ENCODE measurements around the gene DDX39B. TPM values are rescaled to one million over a fixed set of nuclear protein-coding genes. Genes with fewer than 3 reads are reported as not detected.

Gene DDX39B
- total and polyA plus RNA-seq, 2 of the 4 experiments (the other 2 are of a cell fraction): 371 to 796 TPM

DNA sequence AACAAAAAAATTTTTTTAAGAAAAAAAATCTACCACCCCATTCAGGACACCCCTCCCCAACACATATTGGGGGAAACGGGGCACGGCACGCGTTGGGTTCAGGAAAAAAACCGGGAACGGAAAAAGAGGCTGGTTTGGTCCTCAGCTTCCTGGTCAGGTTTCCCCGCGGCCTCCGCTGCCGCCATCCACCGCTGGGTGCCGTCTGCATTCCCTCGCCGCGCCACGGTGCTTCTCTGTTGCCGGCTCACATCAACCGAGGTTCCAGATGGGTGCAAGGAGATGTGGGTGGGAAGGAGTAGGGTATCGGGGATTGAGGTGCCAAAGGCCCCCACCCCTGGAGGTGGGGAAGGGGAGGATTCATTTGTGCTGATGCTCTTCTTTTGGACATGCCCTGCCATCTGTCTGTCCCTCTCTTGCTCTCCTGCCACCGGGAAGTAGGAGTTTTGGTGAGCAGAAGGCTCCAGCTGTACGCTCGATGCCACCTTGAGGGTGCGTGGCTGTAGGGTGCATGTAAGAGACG, 7.2 kb downstream of the DDX39B start:
- H3K27me3 ChIP-seq (ENCODE audit: control insufficient read depth, insufficient read depth, low read length): no peaks in the 10 kb centered on the region
- no peak overlapping the region for H3K4me3 ChIP-seq (ENCODE audit: insufficient read depth, low read depth, low read length)
- in situ Hi-C loops (cut with MboI; ENCODE audit: low sequenced_read_pairs) (no loop called here), intact Hi-C loops (cut with micrococcal nuclease) (no loop called here), dilution Hi-C loops (cut with HindIII; ENCODE audit: low sequenced_read_pairs, unreplicated experiment) (no loop called here)
- H4K20me1 ChIP-seq (ENCODE audit: insufficient read depth, low read length): peaks cover 89% of the 10 kb centered on the region
- H3K23ac ChIP-seq (ENCODE audit: low read depth, low read length): no peak overlapping the region; the same call in 1 of the 2 replicates
- no peak overlapping the region for H3K4ac ChIP-seq (ENCODE audit: low read depth, low read length)
- H3K9me3 ChIP-seq (ENCODE audit: control insufficient read depth, insufficient read depth, low read length): no peaks in the 10 kb centered on the region
- no peak overlapping the region for H3K18ac ChIP-seq (ENCODE audit: low read depth, low read length)
- no peak overlapping the region for H4K5ac ChIP-seq (ENCODE audit: low read depth, low read length)
- DNase-seq (no peak), ATAC-seq (ENCODE audit: low read depth) (no peak)
- no peak overlapping the region for H2BK20ac ChIP-seq (ENCODE audit: low read depth, low read length)
- no peak overlapping the region for H4K8ac ChIP-seq (ENCODE audit: low read depth in 2 of 2, low read length in 2 of 2)
- no peak overlapping the region for H2BK5ac ChIP-seq (ENCODE audit: low read depth, low read length, poor library complexity, severe bottlenecking)
- no peak overlapping the region for H3K4me2 ChIP-seq (ENCODE audit: low read depth, low read length)
- CTCF ChIA-PET: no interaction called here
- 0 out of 2 replicates have a peak, but pooled peaks cover 11% of the 10 kb centered on the region for H3K9me1 ChIP-seq (ENCODE audit: insufficient read depth, low read length)
- H3K4me1 ChIP-seq (ENCODE audit: control insufficient read depth, insufficient read depth, low read length): peaks cover 4% of the 10 kb centered on the region; the same call in 1 of the 2 replicates
- no peak overlapping the region for H2AK5ac ChIP-seq (ENCODE audit: low read depth, low read length)
- no peak overlapping the region for H4K91ac ChIP-seq (ENCODE audit: insufficient read depth, low read depth, low read length)
- H3K9ac ChIP-seq (ENCODE audit: low read depth, low read length): no peak overlapping the region
- no peak overlapping the region for H3K14ac ChIP-seq (replicated peaks; ENCODE audit: low read depth, low read length)
- no peak overlapping the region for H3K27ac ChIP-seq (ENCODE audit: insufficient read depth, low read length)
- no peak overlapping the region for H3K56ac ChIP-seq (ENCODE audit: extremely low read depth, insufficient read depth, low read length)
- H3K36me3 ChIP-seq (ENCODE audit: control insufficient read depth, insufficient read depth, low read length): peaks cover 81% of the 10 kb centered on the region
- H2AK9ac ChIP-seq (replicated peaks; ENCODE audit: low read depth, low read length, poor library complexity): no peak overlapping the region
- POLR2A ChIA-PET (ENCODE audit: unreplicated experiment): no interaction called here
- WGBS, 2 experiments (ENCODE audit: extremely low coverage in 2 of 2, insufficient read length in 1 of 2): 96% methylated on average over 12 of the region's 24 CpGs; no CpG with 5 or more reads in 1 of the 2 experiments
- no peak overlapping the region for H2BK15ac ChIP-seq (ENCODE audit: low read depth, low read length)
- TF ChIP-seq SMC3 (IDR thresholded peaks at IDR 0.05; ENCODE audit: low read depth, low read length): no peak
- TF ChIP-seq MAFK (IDR thresholded peaks at IDR 0.05; ENCODE audit: low read depth, low read length): no peak
- TF ChIP-seq MAZ (IDR thresholded peaks at IDR 0.05; ENCODE audit: borderline replicate concordance, low read depth, low read length): no peak
- no peak for TF ChIP-seq FOS (IDR thresholded peaks at IDR 0.05; ENCODE audit: low read depth, low read length)
- TF ChIP-seq RFX5 (IDR thresholded peaks at IDR 0.05; ENCODE audit: low read depth, low read length): no peak
- no peak for TF ChIP-seq CEBPB (IDR thresholded peaks at IDR 0.05; ENCODE audit: low read depth, low read length)
- no peak for TF ChIP-seq NFE2L2 (IDR thresholded peaks at IDR 0.05; ENCODE audit: low read depth, low read length)
- TF ChIP-seq, protein P1, sequence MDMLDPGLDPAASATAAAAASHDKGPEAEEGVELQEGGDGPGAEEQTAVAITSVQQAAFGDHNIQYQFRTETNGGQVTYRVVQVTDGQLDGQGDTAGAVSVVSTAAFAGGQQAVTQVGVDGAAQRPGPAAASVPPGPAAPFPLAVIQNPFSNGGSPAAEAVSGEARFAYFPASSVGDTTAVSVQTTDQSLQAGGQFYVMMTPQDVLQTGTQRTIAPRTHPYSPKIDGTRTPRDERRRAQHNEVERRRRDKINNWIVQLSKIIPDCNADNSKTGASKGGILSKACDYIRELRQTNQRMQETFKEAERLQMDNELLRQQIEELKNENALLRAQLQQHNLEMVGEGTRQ (IDR thresholded peaks at IDR 0.05; ENCODE audit: low read depth, low read length): no peak
- TF ChIP-seq RAD21 (IDR thresholded peaks at IDR 0.05; ENCODE audit: low read length): no peak
- no peak for TF ChIP-seq POLR2A (IDR thresholded peaks at IDR 0.05; ENCODE audit: low read depth, low read length)
- no peak for TF ChIP-seq MXI1 (IDR thresholded peaks at IDR 0.05; ENCODE audit: borderline replicate concordance, low read depth, low read length)
- no peak for TF ChIP-seq RCOR1 (IDR thresholded peaks at IDR 0.05; ENCODE audit: insufficient replicate concordance, low read length)
- TF ChIP-seq, protein P2, sequence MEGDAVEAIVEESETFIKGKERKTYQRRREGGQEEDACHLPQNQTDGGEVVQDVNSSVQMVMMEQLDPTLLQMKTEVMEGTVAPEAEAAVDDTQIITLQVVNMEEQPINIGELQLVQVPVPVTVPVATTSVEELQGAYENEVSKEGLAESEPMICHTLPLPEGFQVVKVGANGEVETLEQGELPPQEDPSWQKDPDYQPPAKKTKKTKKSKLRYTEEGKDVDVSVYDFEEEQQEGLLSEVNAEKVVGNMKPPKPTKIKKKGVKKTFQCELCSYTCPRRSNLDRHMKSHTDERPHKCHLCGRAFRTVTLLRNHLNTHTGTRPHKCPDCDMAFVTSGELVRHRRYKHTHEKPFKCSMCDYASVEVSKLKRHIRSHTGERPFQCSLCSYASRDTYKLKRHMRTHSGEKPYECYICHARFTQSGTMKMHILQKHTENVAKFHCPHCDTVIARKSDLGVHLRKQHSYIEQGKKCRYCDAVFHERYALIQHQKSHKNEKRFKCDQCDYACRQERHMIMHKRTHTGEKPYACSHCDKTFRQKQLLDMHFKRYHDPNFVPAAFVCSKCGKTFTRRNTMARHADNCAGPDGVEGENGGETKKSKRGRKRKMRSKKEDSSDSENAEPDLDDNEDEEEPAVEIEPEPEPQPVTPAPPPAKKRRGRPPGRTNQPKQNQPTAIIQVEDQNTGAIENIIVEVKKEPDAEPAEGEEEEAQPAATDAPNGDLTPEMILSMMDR (conservative IDR thresholded peaks at IDR 0.05; ENCODE audit: low read depth, low read length): no peak
- TF ChIP-seq, protein P3, sequence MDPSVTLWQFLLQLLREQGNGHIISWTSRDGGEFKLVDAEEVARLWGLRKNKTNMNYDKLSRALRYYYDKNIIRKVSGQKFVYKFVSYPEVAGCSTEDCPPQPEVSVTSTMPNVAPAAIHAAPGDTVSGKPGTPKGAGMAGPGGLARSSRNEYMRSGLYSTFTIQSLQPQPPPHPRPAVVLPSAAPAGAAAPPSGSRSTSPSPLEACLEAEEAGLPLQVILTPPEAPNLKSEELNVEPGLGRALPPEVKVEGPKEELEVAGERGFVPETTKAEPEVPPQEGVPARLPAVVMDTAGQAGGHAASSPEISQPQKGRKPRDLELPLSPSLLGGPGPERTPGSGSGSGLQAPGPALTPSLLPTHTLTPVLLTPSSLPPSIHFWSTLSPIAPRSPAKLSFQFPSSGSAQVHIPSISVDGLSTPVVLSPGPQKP (IDR thresholded peaks at IDR 0.05; ENCODE audit: borderline replicate concordance, low read depth, low read length): no peak
- no peak for TF ChIP-seq BHLHE40 (IDR thresholded peaks at IDR 0.05; ENCODE audit: low read depth, low read length)
- TF ChIP-seq CHD1 (IDR thresholded peaks at IDR 0.05; ENCODE audit: low read depth, low read length): no peak
- no TSS peak for BruUV-seq (replicated peaks)
- H2AFZ ChIP-seq (replicated peaks; ENCODE audit: low read length, poor library complexity): no peak overlapping the region
- no peak overlapping the region for H2BK120ac ChIP-seq (ENCODE audit: low read depth, low read length)
- H3K79me1 ChIP-seq (ENCODE audit: low read depth in 1 of 2, low read length in 2 of 2): peaks cover 44 to 79% of the 10 kb centered on the region in 2 experiments
